Measurements from ENCODE around the gene HS1BP3. TPM values are rescaled to one million over a fixed set of nuclear protein-coding genes. Genes with fewer than 3 reads are reported as not detected.

Gene HS1BP3
- total RNA-seq, 1 donor from 2014 or later = 33.6 TPM

DNA sequence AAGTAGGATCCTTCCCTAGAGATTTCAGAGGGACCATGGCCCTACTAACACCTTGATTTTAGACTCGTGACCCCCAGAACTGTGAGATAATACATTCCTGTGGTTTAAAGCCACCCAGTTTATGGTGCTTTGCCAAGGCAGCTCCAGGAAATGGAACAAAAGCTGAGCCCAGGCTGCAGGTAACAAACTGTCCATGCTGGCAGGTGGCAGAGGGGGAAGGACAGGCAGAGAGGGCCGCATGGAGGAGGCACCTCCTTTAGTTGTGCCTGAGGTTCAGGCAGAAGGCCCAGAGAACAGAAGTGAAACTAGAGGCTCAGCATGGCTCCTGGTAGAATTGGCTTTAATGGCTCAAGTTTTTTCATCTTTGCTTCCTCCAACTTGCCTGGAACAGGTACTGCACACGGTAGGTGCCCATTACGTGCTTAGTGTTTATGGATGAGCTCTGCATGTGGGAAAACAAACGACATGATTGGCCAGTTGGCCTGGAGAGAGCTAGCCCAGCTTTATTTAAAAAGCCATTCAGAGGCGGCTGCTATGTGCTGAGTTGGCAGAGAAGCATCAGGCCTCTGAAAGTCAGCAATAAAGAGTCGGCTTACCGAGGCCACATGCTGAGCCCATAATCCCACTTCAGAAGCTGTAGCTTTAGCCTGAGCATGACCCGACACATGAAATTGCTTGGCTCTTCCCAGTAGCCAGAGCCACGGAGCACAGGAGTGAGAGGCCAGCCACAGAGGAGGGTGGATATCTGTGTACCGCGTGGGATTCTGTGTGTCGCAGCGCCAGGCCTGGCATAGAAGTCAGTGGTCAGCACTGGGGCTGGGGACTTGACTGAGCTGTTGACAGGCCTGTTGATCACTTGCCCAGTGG is 36.5 kb downstream of the HS1BP3 start:
- peaks cover 15% of the 10 kb centered on the region for H3K27me3 Mint-ChIP-seq (ENCODE audit: unreplicated experiment)
- no peak for TF ChIP-seq CTCF (IDR thresholded peaks at IDR 0.05; ENCODE audit: unreplicated experiment)
- H3K4me1 Mint-ChIP-seq (ENCODE audit: unreplicated experiment) = peaks cover 34% of the 10 kb centered on the region
- DNase-seq (ENCODE audit: low spot score) = no peak
- peaks cover 1% of the 10 kb centered on the region for H3K36me3 Mint-ChIP-seq (ENCODE audit: low read depth, unreplicated experiment)
- H3K27ac Mint-ChIP-seq (ENCODE audit: unreplicated experiment) = no peak overlapping the region
- no peaks in the 10 kb centered on the region for H3K9me3 Mint-ChIP-seq (ENCODE audit: unreplicated experiment)
- H3K4me3 Mint-ChIP-seq (ENCODE audit: unreplicated experiment) = no peak overlapping the region

DNA sequence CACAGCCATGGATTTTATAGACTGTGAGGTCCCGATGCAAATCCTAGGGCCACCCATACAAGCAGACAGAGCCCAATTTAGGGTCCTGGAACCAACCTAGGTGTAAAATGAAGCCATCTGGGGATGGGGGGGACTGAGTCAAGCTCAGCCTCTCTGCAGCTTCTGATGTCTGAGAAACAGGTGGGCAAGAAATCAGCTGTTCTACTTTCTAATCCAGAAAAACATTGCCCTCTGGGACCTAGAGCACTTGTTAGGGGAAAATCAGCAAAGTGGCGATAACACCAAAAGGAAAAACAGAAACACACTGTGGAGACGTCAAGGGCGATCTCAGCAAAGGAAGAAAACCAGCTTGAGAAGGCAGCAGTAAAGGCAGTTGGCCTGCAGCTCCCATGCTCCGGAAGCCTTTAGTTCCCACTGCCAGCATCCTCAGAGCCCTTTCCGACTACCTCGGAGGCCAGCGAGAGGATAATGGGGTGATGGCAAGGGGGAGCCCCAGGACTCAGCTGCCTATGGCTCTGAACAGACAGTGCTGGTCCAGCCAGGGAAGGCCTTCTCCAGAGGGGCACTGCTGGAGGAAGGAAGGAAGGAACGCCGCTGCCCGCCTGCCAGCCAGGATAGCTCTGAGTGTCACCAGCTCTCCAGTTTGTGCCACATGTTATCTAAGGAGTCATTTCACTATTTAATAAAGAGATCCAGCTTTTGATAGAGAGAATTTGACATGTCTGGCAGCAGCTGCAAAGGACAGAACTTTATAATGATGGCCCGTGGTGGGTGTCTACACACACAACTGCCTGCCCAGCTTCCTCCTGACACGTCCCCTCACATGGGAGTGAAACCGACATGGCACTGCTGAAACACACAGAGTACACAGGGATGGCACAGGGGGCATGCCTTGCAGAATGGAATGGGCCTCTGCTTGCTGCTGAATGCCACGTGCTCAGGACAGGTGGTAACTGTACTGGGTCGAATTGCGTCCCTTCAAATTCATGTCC is 37.7 kb downstream of the HS1BP3 start:
- no peak for DNase-seq (ENCODE audit: low spot score)
- H3K27me3 Mint-ChIP-seq (ENCODE audit: unreplicated experiment) = peaks cover 15% of the 10 kb centered on the region
- no peaks in the 10 kb centered on the region for H3K9me3 Mint-ChIP-seq (ENCODE audit: unreplicated experiment)
- peaks cover 3% of the 10 kb centered on the region for H3K36me3 Mint-ChIP-seq (ENCODE audit: low read depth, unreplicated experiment)
- H3K4me3 Mint-ChIP-seq (ENCODE audit: unreplicated experiment) = no peak overlapping the region
- H3K27ac Mint-ChIP-seq (ENCODE audit: unreplicated experiment) = peak overlapping the region; percentile 59
- peaks cover 34% of the 10 kb centered on the region for H3K4me1 Mint-ChIP-seq (ENCODE audit: unreplicated experiment)
- TF ChIP-seq CTCF (IDR thresholded peaks at IDR 0.05; ENCODE audit: unreplicated experiment) = no peak

DNA sequence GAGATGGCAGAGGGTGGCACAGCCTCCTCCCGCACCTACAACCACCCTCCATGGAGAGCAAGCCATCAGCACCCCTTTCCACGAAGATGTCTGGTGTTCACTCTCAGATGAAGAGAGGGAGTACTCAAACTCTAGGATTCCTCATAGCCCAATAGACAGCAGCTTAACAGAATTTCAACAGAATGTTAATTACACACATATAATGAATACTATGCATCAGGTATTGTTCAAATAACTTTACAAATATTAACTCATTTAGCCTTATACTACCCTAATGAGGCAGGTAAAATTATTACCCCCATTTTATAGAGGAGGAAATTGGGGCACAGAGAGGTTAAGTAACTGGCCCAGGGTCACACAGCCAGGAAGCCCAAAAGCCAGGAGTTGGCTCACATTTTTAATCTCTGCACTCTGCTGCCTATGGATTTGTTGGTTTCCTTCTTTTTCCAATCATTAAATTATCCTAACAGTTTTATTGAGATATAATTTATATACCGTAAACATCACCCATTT is 39.0 kb downstream of the HS1BP3 start:
- peaks cover 3% of the 10 kb centered on the region for H3K36me3 Mint-ChIP-seq (ENCODE audit: low read depth, unreplicated experiment)

DNA sequence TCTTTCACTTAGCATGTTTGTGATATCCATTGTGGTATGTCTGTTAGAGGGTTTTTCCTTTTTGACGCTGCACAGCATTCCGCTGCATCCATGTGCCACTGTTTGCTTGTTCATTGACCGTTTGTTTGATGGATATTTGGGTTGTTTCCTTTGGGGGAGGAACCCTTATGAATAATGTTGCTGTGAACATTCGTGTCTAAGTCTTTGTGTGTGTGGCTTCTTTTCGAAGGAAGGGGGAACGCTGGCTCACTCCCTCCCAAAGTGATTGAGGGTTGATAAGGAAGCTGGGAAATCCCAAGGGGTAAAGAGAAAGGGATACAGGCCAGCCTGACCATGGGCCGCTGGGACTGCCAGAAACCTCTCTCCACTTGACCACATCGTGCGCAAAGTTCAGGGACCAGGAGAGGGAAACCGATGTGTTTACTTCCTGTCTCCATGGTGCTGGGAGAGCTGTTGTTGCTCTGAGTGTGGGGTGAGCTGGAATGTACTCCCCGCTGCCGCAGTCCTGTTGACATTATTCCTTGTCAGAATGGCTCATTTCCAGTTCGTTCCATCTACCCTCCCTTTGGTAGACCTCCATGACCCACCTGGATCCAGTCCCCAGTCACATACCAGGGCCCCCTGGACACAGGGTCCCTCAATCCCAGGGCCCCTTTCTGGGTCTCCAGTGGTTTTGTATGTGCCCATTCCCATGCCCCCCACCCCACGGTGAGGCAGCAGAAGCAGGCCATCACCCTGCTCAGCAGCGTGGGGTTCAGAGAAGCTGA is 39.6 kb downstream of the HS1BP3 start:
- no peak for TF ChIP-seq CTCF (IDR thresholded peaks at IDR 0.05; ENCODE audit: unreplicated experiment)
- Mint-ChIP-seq H3K36me3 (ENCODE audit: low read depth, unreplicated experiment) (peaks cover 3% of the 10 kb centered on the region), H3K9me3 (ENCODE audit: unreplicated experiment) (no peaks in the 10 kb centered on the region), H3K4me1 (ENCODE audit: unreplicated experiment) (peaks cover 22% of the 10 kb centered on the region), H3K4me3 (ENCODE audit: unreplicated experiment) (no peak overlapping the region), H3K27me3 (ENCODE audit: unreplicated experiment) (peaks cover 10% of the 10 kb centered on the region), H3K27ac (ENCODE audit: unreplicated experiment) (peak overlapping the region; percentile 54)
- DNase-seq (ENCODE audit: low spot score) = peak; percentile 28

More for the DNA sequence above, 39.0 kb downstream of the HS1BP3 start:
- DNase-seq (ENCODE audit: low spot score) = no peak
- TF ChIP-seq CTCF (IDR thresholded peaks at IDR 0.05; ENCODE audit: unreplicated experiment) = no peak
- Mint-ChIP-seq H3K27me3 (ENCODE audit: unreplicated experiment) (peaks cover 13% of the 10 kb centered on the region), H3K9me3 (ENCODE audit: unreplicated experiment) (no peaks in the 10 kb centered on the region), H3K4me3 (ENCODE audit: unreplicated experiment) (no peak overlapping the region), H3K4me1 (ENCODE audit: unreplicated experiment) (peaks cover 28% of the 10 kb centered on the region), H3K27ac (ENCODE audit: unreplicated experiment) (peak overlapping the region; percentile 36)

Data from endothelial cell (in vitro differentiated cells).